ENCODE measurements around the gene CSMD2.

Gene CSMD2

DNA sequence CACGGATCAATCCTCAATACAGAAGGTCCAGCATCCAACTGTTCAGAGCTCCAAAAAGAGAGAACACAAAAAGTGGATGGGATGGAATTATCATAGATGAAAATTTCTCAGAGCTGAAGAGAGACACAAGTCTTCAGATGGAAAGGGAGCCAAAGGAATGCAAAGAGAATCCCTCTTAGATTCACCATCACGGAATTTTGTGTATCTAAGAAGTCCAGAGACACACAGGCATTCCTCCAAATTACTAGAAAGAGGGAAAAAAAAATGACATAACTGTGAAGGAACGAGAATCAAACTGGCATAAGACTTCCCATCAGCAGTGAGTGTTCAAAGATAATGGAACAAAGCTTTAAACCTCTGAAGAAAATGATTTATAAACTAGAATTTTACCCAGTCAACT lies 591.4 kb downstream of the CSMD2 start:
- no peak for DNase-seq

DNA sequence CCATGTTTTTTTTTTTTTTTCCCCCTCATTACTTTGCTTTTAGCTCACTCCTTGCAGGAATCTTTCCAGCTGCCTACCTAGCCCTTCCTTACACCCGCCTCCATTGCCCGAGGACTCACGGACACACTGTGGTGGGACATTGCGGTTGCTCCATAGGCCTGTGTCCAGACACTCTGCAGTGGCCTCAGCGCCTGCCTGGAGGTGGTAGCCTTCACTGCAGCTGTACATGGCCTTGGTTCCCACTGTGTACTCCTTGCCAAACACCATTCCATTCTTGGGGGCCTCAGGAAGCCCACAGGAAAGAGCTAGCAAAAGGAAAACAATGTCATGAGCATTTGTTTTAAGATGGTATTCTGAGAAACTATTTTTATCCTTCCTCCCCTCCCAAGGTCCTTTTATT lies 592.6 kb downstream of the CSMD2 start:
- no peak for DNase-seq

DNA sequence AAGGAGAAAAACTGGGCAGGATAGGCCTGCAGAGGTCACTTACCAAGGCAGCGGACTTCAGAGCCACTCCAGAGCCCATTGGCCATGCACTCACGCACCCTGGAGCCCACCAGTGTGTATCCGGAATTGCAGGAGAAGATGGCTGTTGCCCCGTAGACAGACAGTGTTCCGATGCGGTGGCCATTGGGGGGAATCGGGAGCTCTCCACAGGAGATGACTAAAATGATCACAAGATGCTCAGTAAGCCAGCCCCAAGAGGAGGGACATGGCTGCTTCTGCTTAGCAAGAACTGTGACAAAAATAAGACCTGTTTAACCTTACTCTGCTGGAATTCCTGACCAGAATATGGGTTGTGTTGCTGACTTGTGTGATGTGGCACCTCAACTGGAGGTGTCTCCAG lies 595.7 kb downstream of the CSMD2 start:
- DNase-seq: no peak

DNA sequence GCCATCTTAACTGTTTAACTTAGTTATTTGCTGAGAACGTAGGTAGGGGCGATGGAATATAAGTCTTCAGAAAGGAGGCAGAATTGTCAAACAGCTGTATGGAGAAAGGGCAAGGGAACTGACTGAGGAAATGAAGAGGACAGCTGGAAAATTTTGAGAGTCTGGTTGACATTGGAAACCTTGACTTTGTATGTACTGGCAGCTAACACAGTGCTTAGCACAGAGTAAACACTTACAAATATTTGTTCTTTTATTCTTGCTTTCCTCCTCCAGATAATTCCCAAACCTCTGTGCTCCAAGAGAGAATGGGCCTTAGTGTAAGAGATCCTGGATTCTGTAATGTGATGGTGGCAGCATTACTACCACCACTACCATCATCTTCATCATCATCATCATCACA lies 601.3 kb downstream of the CSMD2 start:
- no peak for DNase-seq

DNA sequence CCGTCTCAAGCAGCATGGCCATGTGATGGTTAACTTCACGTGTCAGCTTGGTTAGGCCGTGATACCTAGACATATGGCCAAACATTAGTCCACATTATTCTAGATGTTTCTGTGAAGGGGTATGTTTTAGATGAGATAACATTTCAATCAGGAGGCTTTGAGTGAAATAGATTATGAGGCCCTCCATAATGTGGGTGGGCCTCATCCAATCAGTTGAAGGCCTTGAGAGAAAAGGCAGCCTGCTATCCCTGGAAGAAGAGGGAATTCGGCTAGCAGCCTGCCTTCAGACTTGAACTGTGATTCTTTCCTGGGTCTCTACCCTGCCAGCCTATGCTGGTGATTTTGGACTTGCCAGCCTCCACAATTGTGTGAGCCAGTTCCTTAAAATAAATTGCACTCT lies 602.5 kb downstream of the CSMD2 start:
- no peak for DNase-seq

DNA sequence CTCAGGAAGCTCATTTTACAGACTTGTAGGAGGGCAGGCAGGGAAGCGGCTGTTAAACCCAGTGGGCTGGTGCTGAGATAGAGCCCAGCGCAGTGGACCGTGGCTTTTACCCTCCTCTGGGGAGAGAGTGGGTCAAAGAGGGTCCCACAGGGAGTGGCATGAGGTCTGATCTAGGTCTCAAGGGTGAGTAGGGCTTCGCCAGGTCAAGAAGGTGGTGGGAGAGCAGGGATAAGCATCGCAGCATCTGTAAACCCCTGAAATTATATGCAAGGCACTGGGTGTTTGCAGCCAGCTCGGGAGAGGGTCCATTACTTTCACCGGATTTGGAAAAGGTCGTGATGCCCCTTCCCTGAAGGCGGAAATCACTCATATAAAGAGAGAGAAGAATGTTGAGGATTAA lies 603.5 kb downstream of the CSMD2 start:
- DNase-seq: no peak

DNA sequence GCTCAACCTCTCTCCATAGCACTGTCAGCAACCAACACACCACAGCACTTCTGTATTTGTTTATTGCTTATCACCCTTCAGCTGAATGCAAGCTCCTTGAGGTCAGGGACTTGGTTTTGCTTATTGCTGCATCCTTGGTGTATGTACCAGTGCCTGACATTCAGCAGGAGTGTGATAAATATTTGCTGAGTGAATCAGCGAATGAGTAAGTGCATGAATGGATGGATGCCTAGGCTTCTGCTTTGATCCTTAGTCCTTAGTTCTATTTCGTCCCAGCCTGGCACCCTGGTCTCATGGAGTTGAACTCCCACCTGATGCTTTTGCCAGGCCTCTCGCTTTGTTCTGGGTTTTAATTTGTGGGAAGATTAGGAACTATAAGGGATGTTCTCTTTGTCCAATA lies 604.4 kb downstream of the CSMD2 start:
- no peak for DNase-seq

DNA sequence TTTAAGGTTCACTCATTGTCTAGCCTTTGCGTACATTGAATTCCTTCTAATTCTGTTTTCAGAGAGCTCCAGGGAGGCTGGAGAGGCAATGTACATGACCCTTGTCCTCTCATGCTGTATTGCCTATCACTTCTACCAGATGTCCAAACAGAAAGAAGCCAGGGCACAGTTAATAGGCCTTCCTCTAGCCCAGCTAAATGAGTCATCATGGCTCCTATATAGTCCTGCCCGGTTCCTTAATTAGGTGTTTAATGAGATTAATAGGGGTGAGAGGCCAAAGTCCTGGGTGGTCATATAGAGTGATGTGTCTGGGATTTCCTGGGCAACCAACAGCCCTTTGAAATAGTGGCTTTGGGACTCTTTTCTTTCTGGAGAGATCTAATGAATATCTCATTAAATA lies 616.3 kb downstream of the CSMD2 start:
- no peak for DNase-seq

DNA sequence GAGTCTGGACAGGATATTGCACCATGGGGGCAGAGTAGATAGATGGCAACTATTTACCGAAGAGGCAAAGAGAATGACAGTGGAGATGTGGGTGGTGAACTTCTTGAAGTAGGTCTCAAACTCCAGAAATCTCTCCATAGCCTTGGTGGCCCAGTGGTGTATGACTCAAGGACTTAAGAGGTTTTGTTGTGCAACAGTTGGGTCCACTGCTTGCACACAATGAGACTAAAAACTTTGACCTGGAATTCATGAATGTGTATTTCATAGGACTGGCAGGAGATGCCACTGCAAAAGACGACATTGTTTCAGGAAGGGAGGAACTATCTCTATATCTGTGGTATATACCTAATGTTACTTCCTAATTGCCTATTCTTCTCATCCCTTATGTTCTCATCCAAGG lies 616.7 kb downstream of the CSMD2 start:
- DNase-seq: no peak

DNA sequence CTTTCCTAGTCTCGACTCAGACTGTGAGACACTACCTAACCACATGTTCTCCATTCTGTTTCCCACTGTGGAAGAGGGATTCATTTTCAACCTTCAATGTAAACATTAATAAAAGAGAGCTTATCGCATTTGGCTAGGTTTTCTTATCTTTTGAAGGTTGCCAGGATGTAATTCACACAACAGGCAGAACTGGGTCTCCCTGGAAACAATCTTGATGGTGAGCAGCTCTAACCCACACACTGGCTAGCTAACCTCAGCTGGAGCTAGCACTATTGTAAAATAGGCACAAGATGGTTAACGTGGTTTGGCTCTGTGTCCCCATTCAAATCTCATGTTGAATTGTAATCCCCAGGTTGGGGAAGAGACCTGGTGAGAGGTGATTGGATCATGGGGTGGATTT lies 617.5 kb downstream of the CSMD2 start:
- no peak for DNase-seq

DNA sequence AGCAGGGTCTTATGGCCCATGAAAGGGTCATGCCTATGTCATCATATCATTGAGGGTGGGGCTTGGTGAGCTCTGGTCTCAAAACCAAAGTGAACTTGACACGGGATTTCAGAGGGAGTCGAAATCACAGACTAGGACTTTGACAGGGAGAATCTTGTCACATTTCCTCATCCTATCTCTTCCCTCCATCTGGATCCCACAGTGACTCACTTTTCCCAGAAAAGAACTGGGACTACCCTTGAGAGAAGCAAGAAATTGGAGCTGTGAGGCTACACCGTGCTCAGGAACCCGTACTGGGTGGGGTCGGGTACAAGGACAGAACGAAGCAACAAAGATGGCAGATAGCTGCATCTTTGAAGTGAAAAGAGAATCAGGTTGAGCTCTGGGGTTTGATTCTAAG lies 623.1 kb downstream of the CSMD2 start:
- DNase-seq: no peak

DNA sequence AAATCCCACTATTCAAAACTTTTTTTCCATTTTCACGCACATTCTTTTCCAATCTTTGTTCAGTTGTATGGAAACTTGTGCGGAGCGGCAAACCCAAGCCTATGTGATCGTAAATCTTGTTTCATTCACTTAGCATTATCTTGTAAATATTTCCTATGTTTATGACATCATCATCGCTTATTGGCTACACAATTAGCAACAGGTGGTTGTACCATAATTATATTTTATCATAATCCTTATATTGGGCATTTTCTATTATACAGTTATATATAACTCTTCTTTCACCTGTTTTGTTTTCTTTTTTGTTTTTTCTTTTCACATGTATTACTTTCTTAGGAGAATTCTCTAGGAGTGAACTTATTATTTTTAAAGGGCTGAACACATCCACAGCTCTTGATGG lies 627.1 kb downstream of the CSMD2 start:
- DNase-seq: no peak

DNA sequence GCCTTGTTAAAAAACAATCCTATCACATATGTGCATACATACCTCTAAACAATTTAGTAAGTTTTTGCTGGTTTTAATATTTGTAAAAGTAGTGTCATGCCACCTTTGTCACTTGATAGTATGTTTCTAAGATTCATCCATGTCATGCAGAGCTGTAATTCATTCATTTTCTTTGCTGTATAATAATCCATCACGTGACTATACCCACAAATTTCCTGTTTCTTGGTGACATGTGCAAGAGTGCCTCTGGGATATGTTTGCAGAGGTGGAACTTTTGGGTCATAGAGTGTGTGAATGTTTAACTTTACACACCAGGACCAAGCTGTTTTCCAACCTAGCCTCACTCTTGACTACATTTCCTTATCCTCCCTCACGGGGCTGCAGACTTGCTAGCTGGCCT lies 629.7 kb downstream of the CSMD2 start:
- no peak for DNase-seq

DNA sequence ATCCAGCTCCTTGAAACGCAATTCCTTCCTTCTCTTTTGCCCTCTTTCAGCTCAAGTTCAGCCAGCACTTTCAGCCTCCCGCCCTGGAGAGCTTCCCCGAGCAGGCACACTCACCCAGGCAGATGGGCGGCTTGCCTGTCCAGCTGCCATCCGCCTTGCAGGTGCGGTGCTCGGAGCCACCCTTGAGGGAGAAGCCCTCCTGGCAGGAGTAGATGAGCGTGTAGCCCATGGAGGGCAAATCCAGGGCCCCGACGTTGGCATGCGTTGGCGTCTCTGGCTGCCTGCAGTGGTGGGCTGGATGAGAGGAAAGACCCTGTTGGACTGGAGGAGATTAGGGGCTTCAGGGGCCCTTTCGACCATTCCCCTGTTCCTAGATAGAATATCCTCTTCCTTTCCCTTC lies 632.1 kb downstream of the CSMD2 start:
- DNase-seq: no peak

DNA sequence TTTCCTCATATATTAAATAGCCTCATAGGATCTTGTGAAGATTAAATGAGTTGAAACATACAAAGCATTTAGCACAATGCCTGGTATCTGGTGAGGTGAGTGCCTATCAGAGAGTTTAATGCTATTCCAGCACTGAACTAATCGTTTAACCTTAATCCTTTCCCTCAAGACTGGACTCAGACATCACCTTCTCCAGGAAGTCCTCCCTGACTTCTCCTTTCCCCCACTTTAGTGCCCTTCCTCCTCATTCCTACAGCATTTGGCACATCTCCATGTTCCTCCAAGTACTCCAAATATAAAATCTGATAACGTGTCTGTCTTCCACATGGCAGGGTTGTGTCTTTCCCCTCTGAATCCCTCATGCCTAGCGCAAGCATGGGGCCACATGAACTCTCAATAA lies 632.8 kb downstream of the CSMD2 start:
- DNase-seq: no peak

DNA sequence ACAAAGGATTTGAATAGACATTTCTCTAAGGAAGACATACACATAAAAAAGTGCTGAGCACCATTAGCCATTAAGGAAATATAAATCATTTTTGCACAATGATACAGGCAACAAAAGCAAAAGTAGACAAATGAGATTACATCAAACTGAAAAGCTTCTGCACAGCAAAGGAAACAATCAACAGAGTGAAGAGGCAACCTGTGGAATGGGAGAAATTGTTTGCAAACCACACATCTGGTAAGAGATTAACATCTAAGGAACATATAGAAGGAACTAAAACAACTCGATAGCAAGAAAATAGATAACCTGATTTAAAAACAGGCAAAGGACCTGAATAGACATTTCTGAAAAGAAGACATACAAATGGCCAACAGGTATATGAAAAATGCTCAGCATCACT lies 635.1 kb downstream of the CSMD2 start:
- DNase-seq: no peak

DNA sequence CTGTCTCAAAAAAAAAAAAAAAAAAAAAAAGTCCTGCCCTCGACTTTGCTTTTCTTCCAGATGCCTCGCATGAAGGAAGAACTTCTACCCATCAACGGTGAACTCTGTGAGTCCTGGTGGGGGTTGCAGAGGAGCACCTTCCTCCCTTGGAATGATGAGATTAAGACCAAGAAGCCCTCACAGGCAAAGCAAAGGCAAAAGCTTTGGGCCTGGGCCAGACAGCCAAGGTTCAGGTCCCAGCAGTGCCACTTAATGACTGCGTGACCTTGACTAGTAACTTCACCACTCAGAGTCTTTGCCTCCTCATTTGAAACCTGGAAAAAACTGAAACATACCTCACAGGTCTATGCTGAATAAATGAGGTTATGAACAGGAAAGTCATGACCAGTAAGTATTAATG lies 637.1 kb downstream of the CSMD2 start:
- no peak for DNase-seq

DNA sequence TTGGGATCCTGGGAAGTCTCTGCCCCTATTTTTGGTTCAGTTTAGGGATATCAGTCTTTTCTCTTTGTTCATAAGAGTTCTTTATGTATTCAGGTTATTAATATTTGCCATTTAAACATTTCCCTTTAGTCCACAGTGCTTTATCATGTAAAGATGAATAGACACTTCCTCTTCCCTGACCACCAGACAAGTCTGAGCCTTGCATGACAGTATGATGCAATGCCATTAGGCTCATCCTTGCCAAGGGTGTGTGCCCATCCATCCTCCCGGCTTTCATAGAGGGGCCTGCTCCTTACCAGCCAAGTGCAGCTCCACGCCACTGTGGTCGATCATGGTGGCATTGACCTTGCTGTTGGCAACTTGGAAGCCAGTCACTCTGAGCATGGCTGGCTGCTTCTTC lies 640.4 kb downstream of the CSMD2 start:
- no peak for DNase-seq

DNA sequence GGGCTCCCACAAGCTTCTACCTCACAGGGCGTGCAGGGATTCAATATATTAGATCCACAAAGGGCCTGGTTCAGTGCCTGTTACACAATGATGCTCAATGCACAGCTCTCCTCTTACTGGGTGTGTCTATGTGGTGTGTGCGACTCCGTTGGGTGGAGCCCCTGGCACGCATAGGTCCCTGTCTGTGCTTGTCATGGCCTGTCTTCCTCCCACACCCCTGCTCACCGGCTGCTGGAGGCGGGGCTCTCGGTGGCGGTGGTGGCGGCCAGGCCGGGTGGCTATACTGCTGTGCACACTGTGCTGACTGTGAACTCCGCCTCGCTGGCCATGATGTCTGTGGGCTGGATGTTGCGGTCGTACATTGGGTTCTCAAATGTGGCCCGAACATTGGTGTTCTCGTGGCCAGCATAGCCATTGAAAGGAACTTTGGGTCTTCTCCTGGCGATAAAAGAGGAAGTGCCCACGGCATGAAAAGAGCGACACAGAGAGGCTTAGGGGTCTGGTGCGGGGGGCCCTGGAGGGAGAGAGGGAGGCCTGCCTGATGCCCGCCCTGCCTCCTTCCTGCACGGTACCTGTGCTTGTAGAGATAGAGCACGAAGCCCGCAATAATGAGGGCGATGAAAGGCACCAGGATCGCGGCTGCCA lies 645.7 kb downstream of the CSMD2 start:
- DNase-seq: no peak

DNA sequence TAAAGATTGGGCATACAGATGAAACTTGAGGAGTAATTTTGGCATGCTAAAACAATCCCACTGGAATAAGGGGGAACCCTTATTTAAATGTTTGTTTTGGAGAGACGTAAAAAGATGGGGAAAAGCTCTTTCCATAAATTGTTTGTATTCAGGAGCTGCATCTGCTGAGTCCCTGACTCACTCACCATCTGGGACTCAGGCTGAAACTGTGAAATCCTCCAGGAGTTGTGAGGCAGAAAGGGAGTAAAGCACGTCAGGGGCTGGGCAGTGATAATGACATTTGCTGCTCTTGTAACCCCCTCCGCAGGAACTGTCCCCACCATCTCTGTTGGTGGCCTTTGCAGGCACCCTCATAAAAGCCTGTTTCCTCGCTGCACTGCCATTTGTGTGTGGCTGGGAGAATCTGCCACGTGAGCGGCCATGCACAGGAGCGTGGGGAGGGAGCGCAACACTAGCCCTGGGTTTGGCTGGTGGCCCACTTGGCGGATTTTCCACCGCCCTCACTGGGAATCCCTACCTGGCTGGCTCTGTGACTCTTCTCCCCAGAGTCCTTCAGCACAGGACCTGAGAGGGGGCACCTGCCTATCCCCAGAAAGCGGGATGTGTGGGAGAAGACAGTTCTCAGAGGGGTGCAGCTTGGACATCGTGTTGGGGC lies 647.3 kb downstream of the CSMD2 start:
- no peak for DNase-seq

DNA sequence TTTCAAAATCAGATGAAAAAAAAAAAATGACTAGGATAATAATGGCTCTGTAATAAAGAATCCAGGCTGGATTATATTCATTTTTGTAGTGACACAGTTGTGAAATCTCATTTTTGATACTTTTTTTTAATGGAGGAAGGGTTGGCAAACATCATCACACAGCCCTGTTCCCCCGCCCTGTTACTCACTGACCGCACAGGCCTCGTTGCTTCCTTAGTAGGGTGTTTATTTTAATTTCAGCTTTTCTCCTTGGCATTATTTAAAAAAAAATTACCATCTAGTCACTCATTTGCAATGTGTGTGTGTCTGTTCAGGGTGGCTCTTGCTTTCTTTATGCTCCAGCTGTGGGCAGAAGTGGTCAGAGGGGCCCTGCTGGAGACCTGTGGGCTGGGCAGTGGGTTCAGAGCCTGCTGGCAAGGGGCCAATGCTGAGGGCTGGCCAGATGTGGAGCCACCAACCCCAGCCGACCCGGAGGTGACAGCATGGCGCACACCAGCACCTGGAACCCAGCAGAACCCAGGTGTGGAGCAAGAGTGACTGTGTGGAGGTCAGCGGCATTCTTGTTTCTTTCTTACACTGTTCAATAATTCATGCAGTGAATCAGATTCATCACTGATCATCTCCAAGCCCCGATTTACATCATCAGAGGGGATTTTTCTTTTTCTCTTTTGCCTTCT lies 648.0 kb downstream of the CSMD2 start:
- no peak for DNase-seq

DNA sequence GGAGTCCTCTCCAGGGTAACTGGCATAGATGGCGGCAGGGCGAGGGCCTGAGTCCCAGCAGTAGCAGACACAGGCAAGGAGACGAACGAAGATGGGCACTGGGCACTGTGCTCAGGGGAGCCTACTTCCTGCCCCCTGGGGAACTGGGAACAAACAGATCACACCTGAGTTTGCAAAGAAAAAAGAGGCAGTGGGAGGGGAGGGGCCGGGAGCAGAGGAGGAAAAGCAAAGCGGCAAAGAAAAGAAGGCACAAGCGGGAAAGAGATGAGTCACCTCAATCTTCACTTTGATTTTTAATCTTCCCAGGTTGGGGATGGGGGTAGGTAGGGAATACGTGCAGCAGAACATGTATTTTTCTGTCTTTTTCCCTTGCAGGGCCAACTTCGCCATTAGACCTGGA lies 648.6 kb downstream of the CSMD2 start:
- no peak for DNase-seq

DNA sequence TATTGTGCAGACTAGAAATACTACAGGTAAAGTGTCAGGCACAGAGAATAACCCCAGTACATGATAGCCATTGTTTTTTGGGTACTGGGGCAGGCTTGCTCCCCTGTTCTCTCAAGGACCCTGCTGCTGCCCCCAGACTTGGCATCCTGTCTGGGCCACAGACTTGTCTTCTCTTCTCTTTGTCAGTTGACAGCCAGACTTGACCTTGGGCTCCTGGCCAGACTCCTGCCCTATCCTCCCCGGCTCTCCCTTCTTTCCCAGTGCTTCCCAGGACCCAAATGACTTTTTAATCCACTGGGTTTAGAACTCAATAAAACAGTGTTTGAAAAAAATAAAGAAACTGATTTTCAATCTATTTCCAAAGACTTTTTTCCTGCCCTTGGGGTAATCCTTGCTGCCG lies 649.4 kb downstream of the CSMD2 start:
- DNase-seq: no peak

DNA sequence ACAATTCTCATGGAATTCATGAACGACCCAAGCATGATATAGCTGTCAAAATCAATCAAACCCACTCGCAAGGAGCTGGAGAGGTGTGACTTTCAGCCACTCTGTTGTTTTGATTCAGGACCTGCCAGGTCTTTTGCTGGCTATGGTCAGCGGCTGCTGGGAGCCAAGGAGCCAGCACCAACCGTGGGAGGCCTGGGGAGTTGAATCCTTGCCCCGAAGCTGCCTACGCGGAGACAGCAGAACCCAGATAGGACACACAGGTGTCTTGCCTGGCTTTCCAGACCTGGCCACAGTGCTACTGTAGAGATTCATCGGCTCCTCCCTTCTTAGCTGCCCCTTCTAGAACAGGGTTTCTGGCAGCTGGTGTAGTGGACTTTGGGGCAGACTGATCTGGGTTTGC lies 649.9 kb downstream of the CSMD2 start:
- DNase-seq: no peak

Data from bone marrow (tissue), 2 donors.